Lung microvascular endothelial cell (primary cell): ENCODE measurements around the gene SNX11. TPM values are rescaled to one million over a fixed set of nuclear protein-coding genes. Genes with fewer than 3 reads are reported as not detected.

Experiments
- DNase-seq, 2 donors: peaks; one replicate each; pipeline versions ENCODE4 v3.0.0 to v3.0.0-alpha.2; 2010; ENCODE audit warnings: low read depth in 2 of 2
- total RNA-seq: library from RNA; depleted of rRNA; stranded (reverse); fragments of >200 nt; gene quantifications from 2 replicates; pipeline ENCODE4 v1.2.1, GENCODE V29; 2014

SNX11 gene
- total RNA-seq, 1 donor from 2014 or later: 13.5 TPM

GRCh38 chr17:48095611-48096010, 12.0 kb upstream of the SNX11 start:
- no peak for DNase-seq

GRCh38 chr17:48100160-48100559, 7.4 kb upstream of the SNX11 start:
- no peak for DNase-seq

- DNase-seq: peak; percentile 29 to 42
Observed at GRCh38 chr17:48100591-48101011, 7.0 kb upstream of the SNX11 start.

GRCh38 chr17:48101012-48101720, 6.4 kb upstream of the SNX11 start, which contains the start of gene CBX1:
Gene CBX1, minus strand, starts transcription at chr17:48101478. Its CDS starts 24,474 bp downstream, at chr17:48077004.
- DNase-seq: peak; percentile 95 to 98

- no peak for DNase-seq
Observed at GRCh38 chr17:48102043-48102750, 5.4 kb upstream of the SNX11 start.

- peak; percentile 5 to 58 for DNase-seq
Observed at GRCh38 chr17:48102798-48103715, 4.5 kb upstream of the SNX11 start.

- no peak for DNase-seq
Observed at GRCh38 chr17:48104440-48104839, 3.1 kb upstream of the SNX11 start.

GRCh38 chr17:48106802-48107136, 797 bp upstream of the SNX11 start:
- no peak for DNase-seq

GRCh38 chr17:48110761-48111160, 3.2 kb downstream of the SNX11 start:
- DNase-seq: no peak

GRCh38 chr17:48111937-48112241, 4.3 kb downstream of the SNX11 start:
- no peak for DNase-seq

- DNase-seq: no peak
Observed at GRCh38 chr17:48113201-48113676, 5.7 kb downstream of the SNX11 start.

GRCh38 chr17:48121923-48122664, 14.5 kb downstream of the SNX11 start:
- no peak for DNase-seq

- DNase-seq: no peak
Observed at GRCh38 chr17:48122665-48123045, 15.1 kb downstream of the SNX11 start.

GRCh38 chr17:48123111-48123510, 15.5 kb downstream of the SNX11 start:
- no peak for DNase-seq

GRCh38 chr17:48123776-48124388, 16.3 kb downstream of the SNX11 start:
- DNase-seq: no peak

GRCh38 chr17:48125829-48126531, 18.4 kb downstream of the SNX11 start:
- no peak for DNase-seq

GRCh38 chr17:48126532-48126850, 18.9 kb downstream of the SNX11 start:
- DNase-seq: no peak

GRCh38 chr17:48127371-48128051, 19.9 kb downstream of the SNX11 start:
- DNase-seq: peak; percentile 68 to 91

- no peak for DNase-seq
Observed at GRCh38 chr17:48128400-48128799, 20.8 kb downstream of the SNX11 start.

- no peak for DNase-seq
Observed at GRCh38 chr17:48129981-48130380, 22.4 kb downstream of the SNX11 start.
